K562 (cell line): ENCODE data around the gene WDR81. TPM values are rescaled to one million over a fixed set of nuclear protein-coding genes. Genes with fewer than 3 reads are reported as not detected.
A peak's percentile ranks its signal among the peaks of the same experiment; 100 is the strongest.

Experiments used
- EP400 ChIP-seq: fragments of 450-650 bp; IDR thresholded peaks from 2 replicates; pipeline ENCODE4 v1.6.1; 2017; ENCODE audit warnings: antibody characterized with exemption, mild to moderate bottlenecking, moderate library complexity
- GATAD2B ChIP-seq: fragments of 450-650 bp; IDR thresholded peaks from 2 replicates; pipeline ENCODE4 v1.6.1; 2017; ENCODE audit warnings: mild to moderate bottlenecking, borderline replicate concordance
- MNT ChIP-seq, 2 experiments: fragments of 450-650 bp; conservative IDR thresholded peaks; 2 replicates each; pipeline ENCODE4 v1.6.1; 2017; ENCODE audit warnings: mild to moderate bottlenecking in 2 of 2, moderate library complexity in 2 of 2
- MXD1 ChIP-seq: fragments of 250-450 bp; sonication (Bioruptor Pico); IDR thresholded peaks from 2 replicates; pipeline ENCODE4 v1.8.0; 2021; ENCODE audit warnings: borderline replicate concordance, mild to moderate bottlenecking, moderate library complexity; ENCODE audit not compliant: poor library complexity, severe bottlenecking
- NKRF ChIP-seq: fragments of 450-650 bp; IDR thresholded peaks from 2 replicates; pipeline ENCODE4 v1.6.1; 2016; ENCODE audit warnings: borderline replicate concordance
- NR2C2 ChIP-seq, 2 experiments: fragments of 200-800 bp in 1 of 2; sonication (Bioruptor generic) in 1 of 2; sonication (generic) in 1 of 2; formaldehyde crosslinking in 1 of 2; IDR thresholded peaks; 2 replicates each; pipeline versions ENCODE4 v1.6.1 to v1.8.0; 2016 to 2022; ENCODE audit warnings: mild to moderate bottlenecking in 1 of 2, missing compliant biosample characterization in 1 of 2, missing genetic modification characterization in 1 of 2, missing genetic modification reagents in 1 of 2
- SRSF7 ChIP-seq: fragments of 200-400 bp; formaldehyde crosslinking; optimal IDR thresholded peaks from 2 replicates; pipeline ENCODE3; 2017; ENCODE audit warnings: mild to moderate bottlenecking, low read depth, low read length
- ZBTB33 ChIP-seq: sonication (generic); formaldehyde crosslinking; IDR thresholded peaks from 2 replicates; pipeline ENCODE4 v1.8.1; 2023; ENCODE audit warnings: mild to moderate bottlenecking, missing genetic modification reagents
- ZHX1 ChIP-seq: fragments of 150-350 bp; conservative IDR thresholded peaks from 2 replicates; pipeline ENCODE4 v1.6.1; 2014; ENCODE audit warnings: low read length
- ZNF583 ChIP-seq: fragments of 250-450 bp; sonication (Bioruptor Pico); IDR thresholded peaks from 2 replicates; pipeline ENCODE4 v1.4.0; 2020
- ZNF592 ChIP-seq: fragments of 450-650 bp; IDR thresholded peaks from 2 replicates; pipeline ENCODE4 v1.6.1; 2017; ENCODE audit warnings: antibody characterized with exemption, mild to moderate bottlenecking
- ZZZ3 ChIP-seq: fragments of 450-650 bp; IDR thresholded peaks from 2 replicates; pipeline ENCODE4 v1.6.1; 2016; ENCODE audit warnings: antibody characterized with exemption, mild to moderate bottlenecking, moderate library complexity
- polyA plus RNA-seq, 8 experiments: library from polyadenylated mRNA; depleted of rRNA in 4 of 8; stranded (reverse) in 5 of 8; unstranded in 3 of 8; fragments of >200 nt; fragmentation: Nextera tagmentation in 2 of 8; fragmentation: Illumina TruSeq in 1 of 8; extraction: Ambion mirVana in 2 of 8; extraction: Trizol in 1 of 8; gene quantifications; 2 replicates each; pipeline versions ENCODE4 v1.2.1 to v1.2.3, GENCODE V29; 2011 to 2014; ENCODE audit warnings: inconsistent platforms in 1 of 8, missing spikeins in 1 of 8
- total RNA-seq, 7 experiments: library from RNA; depleted of rRNA in 6 of 7; stranded (reverse); fragments of >200 nt in 6 of 7; fragmentation: Illumina TruSeq in 2 of 7; extraction: Trizol in 2 of 7; gene quantifications; 2 replicates each; pipeline versions ENCODE4 v1.2.1 to v1.2.3, GENCODE V29; 2011 to 2021; ENCODE audit warnings: low replicate concordance in 1 of 7

Gene WDR81
- total and polyA plus RNA-seq, 9 of the 15 experiments (the other 6 are each of a cell fraction or from before 2014, with no cell fraction given): 0.01 to 17.1 (median 3.3) TPM

GRCh38 chr17:1724351-1724868 is at the start of gene WDR81 (continued):
- TF ChIP-seq ZNF592 (peak; percentile 69), GATAD2B (peak; percentile 79; the same call in 1 of the 2 replicates), SRSF7 (no peak), NKRF (peak; percentile 20; the same call in 1 of the 2 replicates), ZZZ3 (no peak), NR2C2 (CRISPR knock-in tag; IDR thresholded peaks at IDR 0.05) (0 out of 2 replicates have a peak, but pooled peaks have one; percentile 10), NR2C2 (tag; IDR thresholded peaks at IDR 0.05) (peak; percentile 41; the same call in 1 of the 2 replicates), EP400 (peak; percentile 55; the same call in 1 of the 2 replicates), ZNF583 (CRISPR knock-in tag) (no peak), ZBTB33 (CRISPR knock-in tag) (0 out of 2 replicates have a peak, but pooled peaks have one; percentile 22), ZHX1 (no peak), MNT (conservative IDR thresholded peaks at IDR 0.05) (peak; percentile 96 to 98), MXD1 (CRISPR knock-in tag) (peak; percentile 50)
